NOMO-1 treated with DMSO at 0.1 percent for 48 hours (cell line): ENCODE results near the gene SCYGR4.
A peak's percentile ranks its signal among the peaks of the same experiment; 100 is the strongest.

Experiments used
- DNase-seq: peaks from one replicate; lab custom pipeline; 2025; ENCODE audit not compliant: unreplicated experiment; lab: John Stamatoyannopoulos, UW

The SCYGR4 gene

DNA sequence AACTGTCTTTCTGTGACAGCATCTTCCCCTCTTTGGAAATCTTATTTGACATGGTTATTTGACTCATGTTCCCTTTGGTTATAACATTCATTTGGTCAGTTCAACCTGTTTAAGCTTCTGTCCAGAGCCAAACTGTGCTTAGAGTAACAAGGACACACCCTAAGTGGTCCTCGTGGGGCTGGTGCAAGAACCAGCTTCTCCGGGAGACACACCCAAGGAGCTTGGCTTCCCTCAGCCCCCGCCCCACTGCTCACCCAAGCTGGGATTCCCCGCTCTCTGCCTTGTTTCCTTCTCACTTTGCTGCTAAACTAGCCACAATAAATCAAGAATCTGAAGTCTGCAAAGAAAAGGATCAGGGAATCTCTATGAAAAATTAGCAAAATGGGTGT lies 4.0 kb upstream of the SCYGR4 start:
- no peak for DNase-seq

DNA sequence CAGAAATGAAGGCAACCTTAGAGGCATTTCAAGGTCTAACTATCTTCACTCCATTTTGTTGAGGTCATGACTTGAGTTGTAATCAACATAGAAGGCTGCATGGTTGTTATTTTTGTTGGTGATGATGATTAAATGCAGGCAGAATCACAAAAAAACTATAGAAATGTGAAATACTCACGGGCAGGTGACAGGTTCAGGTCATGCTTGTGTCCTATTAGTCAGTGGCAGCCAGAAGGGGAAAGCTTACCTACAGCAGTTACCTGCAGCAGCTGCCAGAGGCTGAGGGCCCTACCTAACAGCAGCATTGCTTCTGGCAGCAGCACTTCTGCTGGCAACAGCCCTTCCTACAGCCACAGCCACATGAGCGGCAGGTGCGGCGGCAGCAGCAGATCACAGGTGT lies 3.1 kb upstream of the SCYGR4 start:
- no peak for DNase-seq

DNA sequence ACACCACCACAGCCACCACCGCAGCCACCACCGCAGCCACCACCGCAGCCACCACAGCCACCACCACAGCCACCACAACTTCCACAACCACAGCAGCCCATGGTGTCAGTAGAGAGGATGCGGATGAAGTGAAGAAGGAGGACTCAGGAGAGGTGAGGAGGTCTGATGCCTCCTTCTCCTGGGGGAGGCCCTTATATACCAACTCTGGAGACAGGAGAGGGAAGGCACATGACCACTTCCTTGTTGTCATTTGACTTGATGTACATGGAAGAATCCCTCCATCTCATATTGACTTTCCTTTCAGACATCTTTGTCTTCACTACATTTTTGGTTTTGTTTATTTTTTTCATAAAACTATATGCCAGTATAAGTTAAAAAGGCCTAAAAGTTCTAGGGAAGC lies 2.6 kb upstream of the SCYGR4 start, which contains the start of gene SCYGR3:
Gene SCYGR3 (minus strand): TSS at position 101 of the 400 bp plus-strand sequence. CDS start 0 bp downstream, at position 101.
- DNase-seq = no peak

DNA sequence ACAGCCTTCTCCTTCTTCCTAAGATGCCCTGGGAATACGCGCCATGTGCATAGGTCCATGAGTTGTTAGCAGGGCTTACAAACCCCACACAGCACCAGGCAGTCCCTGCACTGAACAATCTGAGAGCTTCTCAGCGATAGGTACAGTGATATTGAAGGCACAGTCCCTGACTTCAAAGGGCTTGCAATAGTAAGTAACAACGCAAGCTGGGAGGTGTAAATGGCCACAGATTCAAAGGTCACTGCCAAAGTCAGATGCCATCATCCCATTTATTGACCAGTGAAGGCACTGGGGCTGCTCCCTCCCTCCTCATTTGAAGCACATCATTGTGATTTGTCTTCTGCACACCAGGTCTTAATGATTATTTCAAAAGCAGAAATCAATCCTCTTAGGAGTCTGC lies 2.1 kb upstream of the SCYGR4 start:
- no peak for DNase-seq

DNA sequence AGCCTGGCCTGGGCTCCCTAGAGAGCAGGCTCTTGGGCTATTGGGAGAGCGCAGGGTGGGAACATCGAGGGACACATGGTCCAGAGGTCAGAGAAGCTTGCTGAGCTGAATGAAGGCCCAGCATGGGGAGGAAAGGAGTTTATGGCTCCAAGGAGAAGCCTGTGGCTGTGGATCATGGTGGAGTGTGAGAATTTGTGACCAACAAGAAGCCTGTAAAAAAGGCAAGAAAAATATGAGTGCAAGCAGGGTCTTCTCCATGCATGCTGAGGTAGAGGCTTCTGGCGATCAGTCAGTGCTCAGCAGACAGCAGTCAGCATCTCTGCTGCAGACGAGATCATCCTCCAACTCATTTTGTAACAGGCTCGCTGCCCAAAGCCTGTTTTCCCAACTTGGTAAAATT lies 1.4 kb upstream of the SCYGR4 start:
- DNase-seq = no peak

DNA sequence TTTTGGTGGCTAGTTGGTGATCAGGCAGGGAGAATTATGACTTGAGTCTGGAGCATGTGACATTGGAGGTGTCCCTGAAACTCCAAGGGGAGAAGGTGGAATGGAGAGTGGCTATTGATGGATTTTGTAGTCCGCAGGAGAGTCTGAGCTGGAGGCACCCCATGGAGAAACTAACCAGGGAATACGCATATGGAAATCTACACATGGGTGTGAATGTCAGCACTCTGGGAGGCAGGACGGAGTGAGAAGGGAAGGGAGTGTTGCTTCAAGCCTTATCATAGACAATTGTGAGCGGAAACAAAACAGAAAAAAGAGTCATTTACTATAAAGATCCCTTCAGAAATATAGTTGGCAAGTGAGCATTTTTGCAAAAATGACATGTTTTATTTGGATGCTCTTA lies 667 bp upstream of the SCYGR4 start:
- DNase-seq = no peak

DNA sequence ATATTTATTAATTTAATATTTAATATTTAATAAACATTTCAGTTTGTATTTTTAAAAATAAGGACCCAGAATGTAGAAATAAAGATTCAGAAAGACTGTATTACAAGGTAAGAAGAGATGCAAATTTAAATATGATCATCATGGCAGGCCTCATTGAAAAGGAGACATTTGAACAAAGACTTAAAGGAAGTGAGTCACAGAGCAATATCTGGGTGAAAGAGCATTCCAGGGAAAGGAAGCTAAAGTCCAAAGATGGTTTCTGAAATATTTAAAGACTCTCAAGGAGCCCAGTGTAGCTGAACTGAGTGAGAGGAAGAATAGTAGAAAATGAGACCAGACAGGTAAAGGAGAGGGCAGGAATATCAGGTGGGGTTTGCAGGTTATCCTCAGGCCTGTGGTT lies 5.9 kb downstream of the SCYGR4 start:
- no peak for DNase-seq

DNA sequence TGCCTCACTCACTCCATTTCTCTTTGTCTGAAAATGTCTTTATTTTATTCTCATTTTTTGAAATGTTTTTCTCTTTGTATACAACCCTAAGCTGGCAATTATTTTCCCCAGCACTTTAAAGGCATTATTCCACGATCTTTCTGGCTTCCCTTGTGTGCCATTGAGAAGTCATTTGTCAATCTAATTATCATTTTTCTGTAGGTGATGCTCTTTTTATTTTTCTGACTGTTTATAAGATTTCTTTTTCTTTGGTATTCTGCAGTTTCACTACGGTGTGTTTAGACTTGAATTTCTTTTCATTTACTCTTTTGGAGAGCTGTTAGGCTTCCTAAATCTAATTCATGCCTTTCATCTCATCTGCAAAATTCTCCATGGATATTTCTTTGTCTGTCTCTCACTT lies 8.1 kb downstream of the SCYGR4 start:
- DNase-seq = no peak

DNA sequence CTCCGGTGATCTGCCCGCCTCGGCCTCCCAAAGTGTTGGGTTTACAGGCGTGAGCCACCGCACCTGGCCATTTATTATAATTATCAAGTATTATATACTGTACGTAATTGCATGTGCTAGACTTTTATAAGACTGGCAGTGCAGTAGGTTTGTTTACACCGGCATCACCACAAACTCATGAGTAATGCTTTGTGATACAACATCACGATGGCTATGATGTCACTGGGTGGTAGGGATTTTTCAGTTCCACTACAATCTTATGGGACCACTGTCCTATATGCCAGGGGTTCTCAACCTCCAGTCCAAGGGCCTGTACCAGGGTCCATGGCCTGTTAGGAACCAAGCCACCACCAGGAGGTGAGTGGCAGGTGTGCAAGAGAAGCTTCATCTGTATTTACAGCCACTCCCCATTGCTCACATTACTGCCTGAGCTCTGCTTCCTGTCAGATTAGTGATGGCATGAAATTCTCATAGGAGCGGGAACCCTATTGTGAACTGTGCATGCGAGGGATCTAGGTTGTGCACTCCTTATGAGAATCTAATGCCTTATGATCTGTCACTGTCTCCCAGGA lies 9.4 kb downstream of the SCYGR4 start:
- no peak for DNase-seq

DNA sequence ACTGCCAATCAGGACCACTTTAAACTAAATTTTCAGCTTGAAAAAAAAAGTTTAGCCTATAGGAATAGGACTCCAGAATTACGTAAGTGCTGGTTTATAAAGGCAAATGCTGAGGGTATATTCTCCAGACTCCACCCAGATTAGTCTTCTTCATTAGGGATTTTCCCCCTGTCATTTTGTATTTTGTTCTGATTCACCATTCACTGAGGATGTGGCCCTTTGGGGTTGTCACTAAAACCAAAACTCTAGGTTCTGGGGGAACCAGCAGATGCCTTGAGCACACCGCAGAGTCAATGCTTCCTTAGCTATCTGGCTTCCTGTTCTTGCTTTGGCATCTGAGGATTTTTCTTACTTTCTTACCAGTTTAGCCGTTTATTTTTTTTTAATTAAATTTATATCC lies 10.5 kb downstream of the SCYGR4 start:
- DNase-seq = no peak

DNA sequence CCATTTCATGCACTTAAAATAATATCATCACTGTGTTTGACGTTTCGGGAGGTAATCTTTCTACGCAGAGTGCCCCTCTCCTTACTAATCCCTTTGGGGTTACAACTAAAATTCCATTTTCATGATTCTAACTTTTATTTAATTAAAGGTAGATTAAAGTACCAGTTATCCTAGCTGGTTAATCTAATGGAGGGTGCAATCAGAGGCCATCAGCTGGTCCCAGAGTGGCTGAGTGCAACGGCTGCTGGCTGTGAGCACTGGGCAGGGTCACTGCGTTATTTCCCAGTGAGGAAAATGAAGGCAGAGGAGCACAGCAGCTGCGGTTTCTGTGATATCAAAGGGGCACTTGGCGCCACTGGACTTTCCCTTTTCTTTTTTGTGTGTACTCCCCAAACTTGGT lies 12.1 kb downstream of the SCYGR4 start:
- DNase-seq = no peak

DNA sequence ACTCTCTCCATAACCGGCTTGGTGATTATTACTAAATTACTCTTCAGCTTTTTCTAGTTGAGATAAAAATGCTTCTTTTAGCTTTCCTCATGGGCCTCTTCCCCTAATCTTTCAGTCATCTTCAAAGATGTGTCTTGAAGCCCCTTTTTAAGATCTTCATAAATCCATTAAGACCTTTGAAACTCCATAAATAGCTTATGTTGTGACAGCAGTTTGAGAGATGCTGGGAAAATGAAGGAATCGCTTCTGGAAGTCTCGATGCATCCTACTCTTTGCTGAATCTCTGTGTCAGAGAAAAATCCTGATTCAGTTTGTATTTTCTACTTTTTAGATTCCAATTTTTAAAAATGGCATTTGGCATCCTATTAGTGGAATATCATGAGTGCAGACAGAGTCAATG lies 13.0 kb downstream of the SCYGR4 start:
- DNase-seq = no peak

DNA sequence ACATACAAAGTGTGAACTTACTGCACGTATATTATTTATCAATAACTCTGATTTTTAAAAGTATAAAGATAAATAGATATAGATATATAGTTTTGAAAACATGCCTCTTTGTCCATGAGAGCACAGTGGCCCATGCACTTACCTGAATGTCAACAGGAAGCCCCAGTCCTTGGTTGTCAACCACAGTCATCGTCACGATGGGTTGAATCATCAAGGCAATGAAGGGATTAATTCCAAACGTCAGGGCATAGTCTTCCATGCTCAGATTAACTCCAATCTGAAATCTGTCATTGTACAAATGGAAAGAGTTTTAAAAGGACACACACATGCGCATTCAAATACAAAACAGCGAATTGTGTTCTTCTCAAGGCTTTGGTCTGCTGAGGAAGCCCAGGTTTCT lies 15.5 kb downstream of the SCYGR4 start:
- no peak for DNase-seq

DNA sequence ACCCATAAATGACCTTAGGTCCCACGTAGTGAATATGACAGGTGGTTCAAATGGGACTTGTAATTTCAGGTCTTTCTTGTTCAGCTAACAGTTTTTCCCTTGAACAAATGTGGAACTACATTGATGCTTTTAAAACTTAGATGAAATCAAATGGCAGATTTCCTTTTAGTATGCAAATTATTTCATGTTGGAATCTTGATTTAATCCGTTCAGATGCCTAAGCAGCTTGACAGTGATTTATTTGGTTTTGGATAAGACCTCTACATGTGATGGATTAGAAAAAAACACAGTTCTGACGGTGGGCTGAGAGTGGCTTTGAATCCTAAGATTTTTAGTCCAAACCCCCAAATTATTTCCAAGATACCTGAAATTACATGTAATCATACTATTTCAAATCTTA lies 16.9 kb downstream of the SCYGR4 start:
- no peak for DNase-seq

DNA sequence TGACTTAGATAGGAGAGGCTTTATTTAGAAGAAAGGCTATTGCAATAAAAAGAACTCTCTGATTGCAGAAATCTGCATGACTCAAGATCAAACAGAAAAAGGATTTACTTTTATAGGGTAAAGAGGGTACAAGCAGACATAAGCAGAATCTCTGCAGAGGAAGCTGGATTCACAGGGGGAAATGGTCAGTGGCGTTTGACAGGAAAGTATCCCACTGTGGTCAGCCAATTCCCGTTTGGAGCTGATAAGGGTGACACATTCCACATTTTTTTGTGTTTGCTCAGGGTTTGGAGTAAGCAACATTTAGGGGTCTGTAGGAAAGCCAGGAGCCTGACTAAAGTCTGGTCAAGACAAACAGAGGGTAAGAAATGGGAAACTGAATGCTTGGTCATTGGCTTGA lies 25.4 kb downstream of the SCYGR4 start:
- no peak for DNase-seq

DNA sequence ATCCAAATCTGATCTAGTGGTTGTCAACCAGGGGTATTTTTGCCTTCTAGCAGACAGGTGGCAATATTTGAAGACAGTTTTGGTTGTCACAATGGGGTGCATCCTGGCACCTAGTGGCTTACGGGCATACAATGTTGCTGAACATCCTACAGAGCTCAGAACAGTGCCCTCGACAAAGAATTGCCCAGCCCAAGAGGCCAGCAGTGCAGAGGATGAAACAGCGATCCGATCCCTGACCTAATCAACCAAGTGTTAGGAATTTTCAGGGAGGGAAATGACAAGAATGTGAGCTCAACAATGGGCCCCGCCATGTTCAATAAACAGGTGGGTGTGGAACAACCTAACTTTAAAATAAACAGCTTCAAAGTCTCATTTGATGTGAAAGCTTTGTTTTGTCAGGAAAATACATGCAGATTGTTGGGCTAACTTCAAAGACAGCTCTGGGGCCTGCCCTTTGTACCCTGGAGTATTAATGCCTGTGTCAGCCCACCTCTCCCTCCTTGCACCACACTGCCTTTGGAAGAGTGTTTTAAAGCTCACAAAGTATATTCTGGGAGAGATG lies 26.8 kb downstream of the SCYGR4 start:
- DNase-seq = no peak

DNA sequence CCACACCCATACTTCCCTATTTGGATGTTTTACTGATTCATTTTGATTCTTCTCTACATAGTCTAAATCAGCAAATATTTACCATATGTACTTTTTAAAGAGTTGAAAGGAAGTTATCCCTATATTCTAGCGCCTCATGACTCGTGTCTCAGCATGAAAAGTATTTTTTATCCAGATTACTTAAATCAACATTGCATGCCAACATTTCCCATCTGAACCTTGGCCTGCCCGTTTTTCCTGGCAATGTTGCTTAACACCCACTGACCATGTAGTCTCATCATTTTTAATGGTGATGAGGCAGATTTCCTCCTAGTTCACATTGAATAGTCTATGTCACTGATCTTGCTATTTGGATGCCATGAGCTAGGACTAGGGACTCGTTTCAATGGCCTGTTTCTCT lies 36.1 kb downstream of the SCYGR4 start:
- no peak for DNase-seq

DNA sequence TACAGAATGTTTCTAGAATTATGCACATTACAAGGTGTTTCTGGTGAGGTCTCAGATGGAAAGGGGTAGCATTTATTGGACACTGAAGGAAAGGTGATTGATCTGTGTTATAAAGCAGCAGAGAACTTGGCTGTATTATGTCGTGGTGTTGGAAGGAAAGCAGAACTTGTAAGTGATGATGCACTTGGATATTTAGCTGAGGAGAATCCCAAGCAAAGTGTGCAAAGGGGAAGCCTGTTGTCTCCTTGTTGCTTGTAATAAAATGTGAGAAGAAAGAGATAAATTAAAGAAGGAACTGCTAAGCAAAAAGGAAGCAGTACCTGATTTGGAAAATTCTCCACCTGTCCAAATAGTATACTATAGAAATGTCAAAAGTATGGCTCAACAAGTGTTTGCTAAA lies 37.1 kb downstream of the SCYGR4 start:
- no peak for DNase-seq

DNA sequence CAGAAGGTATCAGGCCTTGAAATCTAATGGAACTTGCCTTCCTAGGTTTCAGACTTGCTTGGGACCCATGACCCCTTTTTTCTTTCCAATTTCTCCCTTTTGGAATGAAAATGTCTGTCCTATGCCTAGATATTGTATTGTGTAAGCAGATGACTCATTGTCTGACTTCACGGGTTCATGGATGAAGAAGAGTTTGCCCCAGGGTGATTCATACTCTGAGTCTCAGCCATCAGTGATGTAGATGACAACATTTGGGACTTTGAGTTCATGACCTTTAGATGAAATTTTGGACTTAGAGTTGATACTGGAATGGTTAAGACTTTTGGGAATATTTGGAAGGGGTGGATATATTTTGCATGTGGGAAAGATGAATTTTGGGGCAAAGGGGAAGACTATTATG lies 38.2 kb downstream of the SCYGR4 start:
- DNase-seq = peak; percentile 24

DNA sequence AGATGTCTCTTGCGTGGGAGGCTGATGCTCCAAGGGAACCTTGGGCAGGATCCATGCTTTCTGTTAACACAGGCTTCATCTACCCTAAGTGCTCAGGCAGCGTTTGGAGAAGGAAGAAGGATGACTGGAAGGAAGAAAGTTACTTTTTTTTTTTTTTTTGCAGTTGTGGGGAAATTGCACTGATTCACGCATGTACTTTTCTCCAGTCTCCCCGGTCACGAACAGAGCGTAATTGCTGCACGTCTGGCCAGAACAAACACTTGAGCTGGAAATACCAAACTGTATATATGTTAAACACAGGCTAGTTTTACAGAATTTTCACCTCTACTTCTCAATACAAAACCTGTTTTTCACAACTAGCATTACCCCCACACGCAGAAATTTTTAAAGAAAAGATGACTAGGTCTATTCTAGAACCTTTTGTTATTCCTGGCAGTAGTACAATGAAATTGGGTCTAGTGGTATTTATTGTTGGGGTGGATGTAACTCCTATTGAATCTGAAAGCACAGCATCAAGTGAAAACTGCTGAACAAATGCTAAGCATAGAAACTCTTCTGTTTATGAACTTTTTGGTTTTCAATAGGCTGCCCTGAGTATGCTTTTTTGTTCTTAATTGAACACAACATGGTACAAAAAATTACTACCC lies 40.0 kb downstream of the SCYGR4 start:
- no peak for DNase-seq

DNA sequence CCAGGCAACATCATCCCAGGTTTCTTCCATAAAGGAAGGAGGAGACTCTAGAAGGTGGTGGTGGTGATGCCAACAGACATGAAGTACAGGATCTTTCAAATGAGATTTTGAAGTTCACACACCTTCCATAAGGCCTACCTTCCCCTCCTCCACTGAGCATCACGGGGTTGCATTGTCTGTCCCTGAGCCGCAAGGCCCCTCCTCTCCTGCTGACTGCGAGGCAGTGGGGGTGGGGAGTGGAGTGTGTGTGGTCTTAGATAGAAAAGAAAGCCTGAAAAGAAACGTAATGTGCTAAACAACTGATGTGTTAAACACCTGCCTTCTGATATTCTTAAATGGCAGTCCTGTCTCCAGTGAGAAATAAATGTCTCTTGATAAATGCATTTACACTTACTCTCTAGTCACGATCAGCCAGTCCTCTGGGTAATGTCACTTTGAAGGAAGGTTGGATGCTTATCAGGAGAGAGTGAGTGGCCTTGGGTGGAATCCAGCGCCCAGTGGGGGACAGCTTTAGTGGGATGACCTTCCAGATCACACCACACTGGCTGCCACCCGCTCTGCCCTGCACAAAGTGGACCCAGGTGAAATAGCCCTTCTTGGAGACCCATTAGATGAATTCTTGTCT lies 43.8 kb downstream of the SCYGR4 start:
- DNase-seq = no peak

DNA sequence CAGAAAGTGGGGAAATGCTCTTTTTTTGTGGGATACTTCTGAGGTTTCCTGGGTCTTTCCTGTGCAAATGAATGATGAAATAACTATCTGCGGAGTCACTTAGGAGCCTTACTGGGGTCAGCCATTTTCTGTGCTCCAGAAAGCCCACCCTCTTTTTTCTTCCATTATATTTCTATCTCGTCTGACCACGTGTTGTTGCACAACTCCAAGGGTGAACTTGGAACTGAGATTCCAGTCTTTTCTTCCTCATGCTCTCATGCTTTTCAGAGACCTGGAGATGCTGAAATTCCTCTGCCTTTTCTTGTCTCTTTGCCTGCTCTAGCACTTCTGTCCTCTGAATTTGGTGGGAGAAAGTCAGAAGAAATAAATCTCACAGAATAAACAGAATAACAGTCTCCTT lies 44.5 kb downstream of the SCYGR4 start:
- no peak for DNase-seq
